Suppressor macrophage treated with lipopolysaccharide for 1 hour (primary cell): ENCODE results near the gene CLEC7A.
A peak's percentile ranks its signal among the peaks of the same experiment; 100 is the strongest.

Experiments used
- DNase-seq, 3 donors: peaks; one replicate each; pipeline ENCODE4 v3.0.0-alpha.2; 2020 to 2022

Gene CLEC7A

GRCh38 chr12:10140001-10140400, 10.0 kb upstream of the CLEC7A start:
- peak; percentile 74 to 85 (median 83) for DNase-seq

- DNase-seq = no peak
Observed at GRCh38 chr12:10136637-10137205, 6.7 kb upstream of the CLEC7A start.

- no peak for DNase-seq
Observed at GRCh38 chr12:10135126-10135525, 5.1 kb upstream of the CLEC7A start.

- DNase-seq = no peak
Observed at GRCh38 chr12:10132850-10133370, 2.9 kb upstream of the CLEC7A start.

- peak; percentile 54 to 83 (median 80) for DNase-seq
Observed at GRCh38 chr12:10131111-10131690, 1.2 kb upstream of the CLEC7A start.

GRCh38 chr12:10128687-10129086, 1.3 kb downstream of the CLEC7A start:
- peak; percentile 87 to 98 (median 97) for DNase-seq

- peak in 2 of 3 donors; percentile 56 to 59 for DNase-seq
Observed at GRCh38 chr12:10126413-10126812, 3.6 kb downstream of the CLEC7A start.

- no peak for DNase-seq
Observed at GRCh38 chr12:10122689-10123088, 7.3 kb downstream of the CLEC7A start.

- peak; percentile 70 to 91 (median 90) for DNase-seq
Observed at GRCh38 chr12:10121278-10121677, 8.7 kb downstream of the CLEC7A start.

GRCh38 chr12:10119066-10119465, 10.9 kb downstream of the CLEC7A start:
- DNase-seq = peak; percentile 28 to 81 (median 71)

GRCh38 chr12:10115890-10116289, 14.1 kb downstream of the CLEC7A start:
- DNase-seq = no peak

- no peak for DNase-seq
Observed at GRCh38 chr12:10115311-10115710, 14.7 kb downstream of the CLEC7A start.

- DNase-seq = no peak
Observed at GRCh38 chr12:10113920-10114319, 16.1 kb downstream of the CLEC7A start.

GRCh38 chr12:10113075-10113474, 16.9 kb downstream of the CLEC7A start:
- peak in 2 of 3 donors; percentile 23 to 54 for DNase-seq

- DNase-seq = no peak
Observed at GRCh38 chr12:10111451-10111850, 18.5 kb downstream of the CLEC7A start.

- no peak for DNase-seq
Observed at GRCh38 chr12:10110256-10110844, 19.6 kb downstream of the CLEC7A start.

- DNase-seq = peak; percentile 58 to 69 (median 62)
Observed at GRCh38 chr12:10102322-10102721, 27.7 kb downstream of the CLEC7A start.

GRCh38 chr12:10101648-10102220, 28.3 kb downstream of the CLEC7A start:
- DNase-seq = no peak

- DNase-seq = no peak
Observed at GRCh38 chr12:10101042-10101579, 28.9 kb downstream of the CLEC7A start.

- no peak for DNase-seq
Observed at GRCh38 chr12:10098791-10099190, 31.2 kb downstream of the CLEC7A start, which contains the start of gene CLEC1A. CLEC1A (minus strand) TSS chr12:10098985; CDS start chr12:10098922, 63 bp downstream.

- peak; percentile 24 to 78 (median 72) for DNase-seq
Observed at GRCh38 chr12:10097521-10097920, 32.5 kb downstream of the CLEC7A start.

- DNase-seq = no peak
Observed at GRCh38 chr12:10095971-10096370, 34.0 kb downstream of the CLEC7A start.

GRCh38 chr12:10094646-10095395, 35.2 kb downstream of the CLEC7A start:
- DNase-seq = peak; percentile 68 to 91 (median 88)
